AG04450 (cell line): ENCODE results near the gene DCAF6. TPM values are rescaled to one million over a fixed set of nuclear protein-coding genes. Genes with fewer than 3 reads are reported as not detected.

Source experiments
- CTCF ChIA-PET: fragments of 300-600, 350-600 bp; formaldehyde crosslinking; extraction: SDS; loops from one replicate; lab custom pipeline; 2022; ENCODE audit warnings: antibody characterized with exemption, inconsistent platforms; lab: Charles Lee
- POLR2A ChIA-PET: fragments of 350-600 bp; formaldehyde crosslinking; extraction: SDS; loops from one replicate; lab custom pipeline; 2021; ENCODE audit warnings: antibody characterized with exemption, inconsistent platforms; lab: Yijun Ruan, JAX
- DNase-seq: peaks from one replicate; pipeline ENCODE4 v3.0.0-alpha.2; 2011; ENCODE audit warnings: low read depth, low spot score
- H3K27ac ChIP-seq: one replicate; pipeline ENCODE4 v1.5.1; 2012; ENCODE audit warnings: low read depth, low read length, control low read depth
- H3K27me3 ChIP-seq: one replicate; pipeline ENCODE4 v1.6.0; 2012; ENCODE audit warnings: low read length; ENCODE audit not compliant: control insufficient read depth, insufficient read depth
- H3K4me3 ChIP-seq: 2 replicates; pipeline ENCODE4 v1.5.1; 2011; ENCODE audit warnings: mild to moderate bottlenecking, low read depth, low read length, control low read depth
- H3K9me3 ChIP-seq: 2 replicates; pipeline ENCODE4 v1.5.1; 2012; ENCODE audit warnings: low read length; ENCODE audit not compliant: control insufficient read depth, insufficient read depth
- polyA plus RNA-seq: library from polyadenylated mRNA; depleted of rRNA; stranded (reverse); fragments of >200 nt; gene quantifications from 2 replicates; pipeline ENCODE4 v1.2.3, GENCODE V29; 2011
- TF ChIP-seq, protein P1 (sequence below): IDR thresholded peaks from 2 replicates; pipeline ENCODE4 v1.5.1; 2011; ENCODE audit warnings: low read depth, low read length, control low read depth, inconsistent platforms

DCAF6 gene
- polyA plus RNA-seq, 1 experiment = 137 TPM

DNA sequence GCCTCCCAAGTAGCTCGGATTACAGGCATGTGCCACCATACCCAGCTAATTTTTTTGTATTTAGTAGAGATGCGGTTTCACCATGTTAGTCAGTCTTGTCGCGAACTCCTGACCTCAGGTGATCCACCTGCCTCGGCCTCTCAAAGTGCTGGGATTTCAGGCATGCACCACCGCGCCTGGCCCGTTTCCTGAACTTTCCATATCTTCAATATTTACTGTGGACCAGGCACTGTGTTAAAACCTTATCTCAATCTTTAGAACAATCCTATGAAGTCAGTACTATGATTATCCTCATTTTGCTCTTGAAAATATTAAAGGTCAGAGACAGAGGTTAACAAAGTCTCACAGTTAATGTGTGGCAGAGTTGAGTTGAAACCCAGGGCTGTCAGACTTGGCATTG is 20.9 kb upstream of the DCAF6 start:
- DNase-seq = no peak
- ChIA-PET CTCF (no interaction called here), POLR2A (no interaction called here)
- H3K4me3 ChIP-seq = no peak overlapping the region
- no peaks in the 10 kb centered on the region for H3K27me3 ChIP-seq
- TF ChIP-seq, protein P1, sequence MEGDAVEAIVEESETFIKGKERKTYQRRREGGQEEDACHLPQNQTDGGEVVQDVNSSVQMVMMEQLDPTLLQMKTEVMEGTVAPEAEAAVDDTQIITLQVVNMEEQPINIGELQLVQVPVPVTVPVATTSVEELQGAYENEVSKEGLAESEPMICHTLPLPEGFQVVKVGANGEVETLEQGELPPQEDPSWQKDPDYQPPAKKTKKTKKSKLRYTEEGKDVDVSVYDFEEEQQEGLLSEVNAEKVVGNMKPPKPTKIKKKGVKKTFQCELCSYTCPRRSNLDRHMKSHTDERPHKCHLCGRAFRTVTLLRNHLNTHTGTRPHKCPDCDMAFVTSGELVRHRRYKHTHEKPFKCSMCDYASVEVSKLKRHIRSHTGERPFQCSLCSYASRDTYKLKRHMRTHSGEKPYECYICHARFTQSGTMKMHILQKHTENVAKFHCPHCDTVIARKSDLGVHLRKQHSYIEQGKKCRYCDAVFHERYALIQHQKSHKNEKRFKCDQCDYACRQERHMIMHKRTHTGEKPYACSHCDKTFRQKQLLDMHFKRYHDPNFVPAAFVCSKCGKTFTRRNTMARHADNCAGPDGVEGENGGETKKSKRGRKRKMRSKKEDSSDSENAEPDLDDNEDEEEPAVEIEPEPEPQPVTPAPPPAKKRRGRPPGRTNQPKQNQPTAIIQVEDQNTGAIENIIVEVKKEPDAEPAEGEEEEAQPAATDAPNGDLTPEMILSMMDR = no peak
- H3K9me3 ChIP-seq = no peaks in the 10 kb centered on the region
- no peak overlapping the region for H3K27ac ChIP-seq

DNA sequence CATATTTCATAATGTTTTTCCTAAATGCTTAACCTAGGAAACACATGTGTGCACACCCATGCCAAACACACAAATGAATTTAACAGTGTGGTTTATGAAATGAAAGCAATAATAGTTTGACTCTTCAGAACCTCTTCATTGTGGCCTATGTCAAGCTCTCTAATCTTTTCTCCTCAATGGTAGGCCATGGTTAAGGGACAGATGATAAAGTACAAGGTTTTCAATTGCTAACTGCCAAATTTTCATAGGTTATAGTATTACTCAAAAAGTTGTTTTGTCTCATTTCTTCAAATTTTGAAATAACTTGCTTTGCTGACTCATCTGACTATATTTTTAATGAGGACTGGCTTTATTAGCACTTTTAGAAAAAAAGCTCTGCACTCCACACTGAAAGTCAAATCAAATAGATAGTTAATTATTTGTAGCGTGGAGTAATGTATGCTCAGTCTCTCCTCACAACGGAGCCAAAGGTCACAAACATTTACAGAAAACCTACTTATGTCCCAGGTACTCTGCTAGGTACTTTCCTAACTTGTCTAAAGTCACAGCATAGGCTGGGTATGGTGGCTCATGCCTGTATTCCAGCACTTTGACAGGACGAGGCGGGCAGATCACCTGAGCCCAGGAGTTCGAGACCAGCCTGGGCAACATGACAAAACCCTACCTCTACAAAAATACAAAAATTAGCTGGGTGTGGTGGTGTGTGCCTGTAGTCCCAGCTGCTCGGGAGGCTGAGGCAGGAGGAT is 19.5 kb upstream of the DCAF6 start:
- Histone ChIP-seq H3K4me3 (no peak overlapping the region), H3K9me3 (no peaks in the 10 kb centered on the region), H3K27me3 (no peaks in the 10 kb centered on the region), H3K27ac (no peak overlapping the region)
- TF ChIP-seq, protein P1 = no peak
- DNase-seq = no peak
- ChIA-PET CTCF (interaction anchor here (1.0 kb wide), 1 partner anchor 165 kb away, joined by 4 read pairs; no protein-coding TSS in a partner anchor), POLR2A (no interaction called here)

DNA sequence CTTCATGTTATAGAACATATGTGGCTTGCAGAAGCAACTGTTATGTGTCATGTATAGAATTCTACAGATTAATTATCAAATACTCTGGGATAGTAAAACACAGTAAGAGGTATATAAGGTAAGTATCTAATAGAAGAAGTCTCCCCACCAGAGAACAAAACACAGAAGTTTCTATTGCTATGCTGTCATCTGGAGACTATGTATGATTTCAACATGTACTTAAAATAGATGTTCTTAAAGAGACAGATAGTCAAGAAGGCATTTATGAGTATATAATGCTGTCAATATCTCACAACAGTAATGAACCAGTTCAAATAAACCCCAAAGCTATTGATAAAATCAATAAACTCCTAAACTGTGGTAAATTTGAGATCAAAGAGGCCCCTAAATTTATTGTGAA is 14.5 kb upstream of the DCAF6 start:
- Histone ChIP-seq H3K9me3 (no peaks in the 10 kb centered on the region), H3K27me3 (no peaks in the 10 kb centered on the region), H3K4me3 (no peak overlapping the region), H3K27ac (no peak overlapping the region)
- POLR2A ChIA-PET = no interaction called here
- TF ChIP-seq, protein P1 = no peak
- CTCF ChIA-PET = interaction anchor here (1.3 to 1.7 kb wide), 2 partner anchors 10 to 11 kb away, joined by 3 to 4 read pairs; no protein-coding TSS in a partner anchor
- no peak for DNase-seq

DNA sequence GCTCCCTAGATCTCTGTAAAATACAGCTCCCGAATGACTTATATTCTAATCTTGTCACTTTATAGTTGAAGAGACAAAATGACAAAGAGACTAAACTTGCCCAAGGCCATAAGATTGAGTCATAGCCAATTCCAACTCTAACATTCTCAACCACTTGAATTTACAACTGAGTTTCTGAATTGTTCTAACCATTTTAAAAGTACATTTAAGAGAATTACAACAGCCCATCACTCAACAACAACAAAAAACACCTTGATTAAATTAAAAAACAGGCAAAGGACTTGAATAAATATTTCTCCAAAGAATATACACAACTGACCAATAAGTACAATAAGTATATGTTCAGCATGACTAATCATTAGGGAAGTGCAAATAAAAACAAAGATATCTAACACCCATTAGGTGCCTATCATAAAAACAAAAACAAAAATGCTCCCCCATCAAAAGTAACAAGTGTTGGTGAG is 13.8 kb upstream of the DCAF6 start:
- no peak overlapping the region for H3K27ac ChIP-seq
- no peak for DNase-seq
- no peak overlapping the region for H3K4me3 ChIP-seq
- no peaks in the 10 kb centered on the region for H3K27me3 ChIP-seq
- ChIA-PET POLR2A (no interaction called here), CTCF (interaction anchor here (1.3 to 1.7 kb wide), 2 partner anchors 9 to 12 kb away, joined by 3 to 4 read pairs; no protein-coding TSS in a partner anchor)
- TF ChIP-seq, protein P1 = no peak
- H3K9me3 ChIP-seq = no peaks in the 10 kb centered on the region
